Measurements from ENCODE around the gene MAS1.
"Not testable (repeated sequence)": the region's sequence is repeated elsewhere in the genome, so short reads cannot be mapped to it uniquely, and the experiment has no call there.

Gene MAS1

DNA sequence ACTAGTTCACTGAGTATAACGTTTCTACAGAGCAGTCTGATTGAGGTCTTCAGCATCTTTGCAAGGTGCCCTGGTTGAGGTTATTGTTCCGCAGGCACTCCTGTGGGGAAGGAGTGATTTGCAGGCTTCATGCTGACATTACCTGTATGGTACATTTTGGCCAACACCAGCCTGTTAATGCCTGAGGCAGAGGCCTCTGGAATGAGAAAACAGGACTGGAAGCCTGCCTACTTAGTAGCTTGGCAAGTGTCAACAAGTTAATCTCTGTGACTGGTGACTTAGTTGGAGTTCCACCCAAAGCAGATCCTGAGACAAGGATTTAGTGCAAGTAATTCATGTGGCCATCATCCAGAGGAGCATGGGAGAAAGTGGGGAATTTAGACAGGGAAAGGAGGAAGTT, 24.6 kb downstream of the MAS1 start:
- no peak for TF ChIP-seq CTCF (IDR thresholded peaks at IDR 0.05; ENCODE audit: low read depth, low read length)
- DNase-seq (ENCODE audit: extremely low read depth, low read depth), result no peak

DNA sequence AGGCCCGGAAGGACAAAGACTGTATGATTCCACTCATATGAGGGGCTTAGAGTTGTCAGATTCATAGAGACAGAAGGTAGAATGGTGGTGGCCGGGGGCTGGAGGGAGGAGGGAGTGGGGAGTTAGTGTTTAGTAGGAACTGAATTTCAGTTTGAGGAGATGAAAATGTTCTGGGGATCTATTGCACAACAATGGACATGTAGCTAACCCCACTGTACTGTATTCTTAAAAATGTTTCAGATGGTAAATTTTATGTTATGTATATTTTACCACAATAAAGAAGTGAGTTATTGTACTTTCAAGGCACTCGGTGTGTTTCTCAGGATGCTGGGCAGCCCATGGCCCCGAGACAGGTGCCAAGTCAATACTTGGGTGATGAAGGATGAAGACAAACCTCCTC, 25.4 kb downstream of the MAS1 start:
- DNase-seq (ENCODE audit: extremely low read depth, low read depth), result no peak
- TF ChIP-seq CTCF (IDR thresholded peaks at IDR 0.05; ENCODE audit: low read depth, low read length), result no peak

DNA sequence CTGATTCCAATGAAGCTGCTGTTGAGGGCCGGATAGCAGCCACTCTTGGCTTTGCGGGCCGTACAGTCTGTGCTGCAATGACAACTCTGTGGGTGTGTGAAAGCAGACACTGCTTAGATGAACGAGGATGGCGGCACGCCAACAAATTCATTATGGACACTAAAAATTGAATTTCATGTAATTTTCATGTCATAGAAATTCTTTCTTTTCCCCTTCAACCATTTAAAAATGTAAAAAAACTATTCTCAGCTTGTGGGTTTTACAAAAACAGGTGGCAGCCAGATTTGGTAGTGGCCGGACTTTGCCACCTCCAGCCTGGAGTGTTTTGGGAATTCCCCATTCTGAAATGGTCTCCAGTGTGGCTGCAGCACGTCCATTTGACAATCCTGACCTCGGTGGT, 26.0 kb downstream of the MAS1 start:
- no peak for TF ChIP-seq CTCF (IDR thresholded peaks at IDR 0.05; ENCODE audit: low read depth, low read length)
- DNase-seq (ENCODE audit: extremely low read depth, low read depth), result no peak

GRCh38 chr6:159919011-159919511, 28.3 kb downstream of the MAS1 start:
- no peak for TF ChIP-seq CTCF (IDR thresholded peaks at IDR 0.05; ENCODE audit: low read depth, low read length)
- DNase-seq (ENCODE audit: extremely low read depth, low read depth), result no peak

GRCh38 chr6:159919800-159920199, 29.0 kb downstream of the MAS1 start:
- TF ChIP-seq CTCF (IDR thresholded peaks at IDR 0.05; ENCODE audit: low read depth, low read length), result no peak
- DNase-seq (ENCODE audit: extremely low read depth, low read depth), result no peak

- DNase-seq (ENCODE audit: extremely low read depth, low read depth), result not testable (repeated sequence)
Observed at GRCh38 chr6:159924150-159924549, 33.4 kb downstream of the MAS1 start.

DNA sequence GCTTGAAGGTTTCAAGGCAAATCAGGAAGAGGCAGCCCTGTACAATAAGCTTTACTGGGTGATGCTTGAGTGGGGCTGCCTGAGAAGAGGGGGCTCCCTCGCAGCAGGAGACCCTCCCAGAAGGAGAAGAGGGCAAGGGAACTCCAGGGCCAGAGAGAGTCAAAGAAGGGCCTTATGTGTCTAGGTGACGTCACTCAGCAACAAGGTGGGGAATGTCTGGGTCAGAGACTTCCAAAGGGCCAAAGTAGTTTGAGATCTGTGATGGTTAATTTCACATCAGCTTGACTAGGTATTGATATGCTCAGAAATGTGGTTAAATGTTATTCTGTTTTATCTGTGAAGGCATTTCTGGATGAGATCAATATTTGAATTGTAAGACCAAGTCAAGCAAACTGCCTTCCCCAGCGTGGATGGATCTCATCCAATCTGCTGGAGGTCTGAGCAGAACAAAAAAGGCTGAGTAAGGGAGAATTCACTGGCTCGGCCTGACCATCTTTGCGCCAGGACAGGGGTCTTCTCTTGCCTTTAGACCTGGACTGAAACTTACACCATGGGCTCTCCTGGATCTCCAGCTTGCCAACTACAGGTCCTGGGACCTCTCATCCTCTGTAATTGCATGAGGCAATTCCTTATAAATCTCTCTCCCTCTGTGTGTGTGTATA, 35.9 kb downstream of the MAS1 start:
- DNase-seq (ENCODE audit: extremely low read depth, low read depth), result no peak
- no peak for TF ChIP-seq CTCF (IDR thresholded peaks at IDR 0.05; ENCODE audit: low read depth, low read length)

DNA sequence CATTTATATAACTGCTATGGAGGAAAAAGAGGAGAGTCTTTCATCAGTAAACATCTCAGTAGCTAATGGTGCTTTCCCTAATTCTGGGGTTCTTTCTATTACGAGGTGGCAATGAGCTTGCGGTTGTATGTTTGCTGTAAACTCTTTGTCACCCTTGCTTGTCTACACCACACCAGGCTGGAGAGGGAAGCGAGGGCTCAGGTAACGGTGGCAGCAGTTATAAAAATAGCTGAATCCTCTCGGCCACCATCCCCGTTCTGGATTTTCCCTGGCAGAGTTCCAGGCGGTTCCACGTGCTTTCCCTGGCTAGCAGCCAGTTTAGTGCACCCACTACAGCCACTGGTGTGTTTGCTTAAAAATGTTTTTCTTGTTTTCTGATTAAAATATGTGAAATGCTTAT, 39.0 kb downstream of the MAS1 start:
- no peak for DNase-seq (ENCODE audit: extremely low read depth, low read depth)
- TF ChIP-seq CTCF (IDR thresholded peaks at IDR 0.05; ENCODE audit: low read depth, low read length), result no peak

Measured in AG09319 (cell line).